HCT116 (cell line): ENCODE data around the gene APOB. TPM values are rescaled to one million over a fixed set of nuclear protein-coding genes. Genes with fewer than 3 reads are reported as not detected.

ENCODE experiments used
- ATAC-seq: fragments of 200-7000 bp; cut with Tn5 transposase; 2 replicates; pipeline ENCODE4 v1.9.1; 2020; ENCODE audit warnings: mild to moderate bottlenecking, moderate library complexity
- BruUV-seq: library from RNA; stranded (reverse); fragments of 400-500 nt; replicated peaks from 2 replicates; lab custom pipeline; 2021; lab: Mats Ljungman, UMichigan
- CTCF ChIA-PET: fragments of 300-600 bp; sonication (Branson Sonifier 250); formaldehyde crosslinking; loops from one replicate; lab custom pipeline; 2021; ENCODE audit warnings: antibody characterized with exemption; lab: Charles Lee
- POLR2A ChIA-PET: fragments of 300-600, 350-600 bp; sonication (Branson Sonifier 250); formaldehyde crosslinking; loops from one replicate; lab custom pipeline; 2021; ENCODE audit warnings: antibody characterized with exemption; lab: Charles Lee
- RAD21 ChIA-PET, 2 experiments: fragments of 300-600 bp; sonication (Branson Sonifier 250); formaldehyde crosslinking; loops; one replicate each; lab custom pipeline; 2023; ENCODE audit warnings: low total read pairs in 2 of 2; ENCODE audit not compliant: uncharacterized antibody in 2 of 2, unreplicated experiment in 2 of 2, low non-redundant PET in 1 of 2; lab: Charles Lee
- DNase-seq: peaks from one replicate; pipeline ENCODE4 v3.0.0-alpha.2; 2010; ENCODE audit warnings: low read depth, low spot score
- H2AFZ ChIP-seq: fragments of 200-600 bp; shearing (Covaris generic), sonication (generic); 2 replicates; pipeline ENCODE4 v1.6.1; 2017; ENCODE audit warnings: low read depth, mixed run types, mixed read lengths, antibody characterized with exemption, low read length; ENCODE audit not compliant: poor library complexity, severe bottlenecking
- H3K27ac ChIP-seq: 2 replicates; pipeline ENCODE4 v1.5.1; 2012; ENCODE audit warnings: low read depth, low read length
- H3K27me3 ChIP-seq: fragments of 200-600 bp; sonication (generic); 2 replicates; pipeline ENCODE4 v1.6.1; 2016; ENCODE audit warnings: mixed run types, low read length, mixed read lengths; ENCODE audit not compliant: insufficient read depth
- H3K36me3 ChIP-seq, 2 experiments: fragments of 200-500 bp in 1 of 2; fragments of 200-600 bp in 1 of 2; sonication (Bioruptor generic) in 1 of 2; sonication (generic) in 1 of 2; 2 replicates each; pipeline versions ENCODE4 v1.5.1 to v1.6.1; 2014 to 2016; ENCODE audit warnings: low read length in 2 of 2, inconsistent platforms in 1 of 2, mixed read lengths in 1 of 2, mixed run types in 1 of 2; ENCODE audit not compliant: insufficient read depth in 2 of 2, control insufficient read depth in 1 of 2
- H3K4me1 ChIP-seq, 2 experiments: fragments of 200-600 bp in 1 of 2; sonication (generic) in 1 of 2; 2 replicates each; pipeline versions ENCODE4 v1.5.1 to v1.6.1; 2012 to 2017; ENCODE audit warnings: low read length in 2 of 2, inconsistent platforms in 1 of 2, mild to moderate bottlenecking in 1 of 2, mixed read lengths in 1 of 2, mixed run types in 1 of 2, moderate library complexity in 1 of 2; ENCODE audit not compliant: insufficient read depth in 2 of 2, control insufficient read depth in 1 of 2
- H3K4me2 ChIP-seq: fragments of 200-600 bp; sonication (generic); 2 replicates; pipeline ENCODE4 v1.6.1; 2017; ENCODE audit warnings: mixed run types, low read length, mixed read lengths
- H3K4me3 ChIP-seq, 2 experiments: fragments of 200-600 bp in 1 of 2; sonication (generic) in 1 of 2; replicated peaks in 1 of 2; 2 replicates each; pipeline ENCODE4 v1.5.1; 2011 to 2016; ENCODE audit warnings: low read length in 2 of 2, control low read depth in 1 of 2, low read depth in 1 of 2, mild to moderate bottlenecking in 1 of 2, mixed read lengths in 1 of 2, mixed run types in 1 of 2
- H3K79me2 ChIP-seq: fragments of 200-600 bp; sonication (generic); 2 replicates; pipeline ENCODE4 v1.6.1; 2017; ENCODE audit warnings: mild to moderate bottlenecking, mixed run types, low read length, moderate library complexity, mixed read lengths; ENCODE audit not compliant: insufficient read depth
- H3K9ac ChIP-seq: fragments of 200-600 bp; sonication (generic); 2 replicates; pipeline ENCODE4 v1.6.1; 2016; ENCODE audit warnings: low read length, mixed read lengths
- H3K9me2 ChIP-seq: fragments of 200-600 bp; sonication (generic), shearing (Covaris generic); 2 replicates; pipeline ENCODE4 v1.6.1; 2017; ENCODE audit warnings: mixed run types, mild to moderate bottlenecking, moderate library complexity; ENCODE audit not compliant: insufficient read depth
- H3K9me3 ChIP-seq, 2 experiments: fragments of 200-500 bp in 1 of 2; fragments of 200-600 bp in 1 of 2; sonication (Bioruptor generic) in 1 of 2; sonication (generic) in 1 of 2; 2 replicates each; pipeline ENCODE4 v1.6.1; 2014 to 2017; ENCODE audit warnings: low read length in 2 of 2, mixed read lengths in 2 of 2, inconsistent platforms in 1 of 2, low read depth in 1 of 2, mild to moderate bottlenecking in 1 of 2, mixed run types in 1 of 2, moderate library complexity in 1 of 2; ENCODE audit not compliant: control insufficient read depth in 1 of 2, insufficient read depth in 1 of 2
- H4K20me1 ChIP-seq: fragments of 200-600 bp; sonication (generic), shearing (Covaris generic); 2 replicates; pipeline ENCODE4 v1.6.1; 2017; ENCODE audit warnings: mixed run types, mild to moderate bottlenecking, moderate library complexity; ENCODE audit not compliant: insufficient read depth
- CBX3 ChIP-seq: IDR thresholded peaks from 2 replicates; pipeline ENCODE4 v1.6.1; 2012; ENCODE audit warnings: low read depth
- CEBPB ChIP-seq: IDR thresholded peaks from 2 replicates; pipeline ENCODE4 v1.6.1; 2012; ENCODE audit warnings: low read depth
- EGR1 ChIP-seq: IDR thresholded peaks from 2 replicates; pipeline ENCODE4 v1.6.1; 2012; ENCODE audit warnings: low read depth
- POLR2A ChIP-seq: IDR thresholded peaks from 2 replicates; pipeline ENCODE4 v1.7.0; 2011; ENCODE audit warnings: borderline replicate concordance; ENCODE audit not compliant: insufficient read depth, insufficient read length; ENCODE audit errors: extremely low read depth
- POLR2AphosphoS5 ChIP-seq: IDR thresholded peaks from 2 replicates; pipeline ENCODE4 v1.6.1; 2011; ENCODE audit warnings: mild to moderate bottlenecking, low read depth, low read length, moderate library complexity
- RAD21 ChIP-seq: IDR thresholded peaks from 2 replicates; pipeline ENCODE4 v1.6.1; 2012; ENCODE audit warnings: low read depth, mild to moderate bottlenecking
- SIN3A ChIP-seq: IDR thresholded peaks from 2 replicates; pipeline ENCODE4 v1.6.1; 2012; ENCODE audit warnings: low read depth
- SP1 ChIP-seq: IDR thresholded peaks from 2 replicates; pipeline ENCODE4 v1.6.1; 2012; ENCODE audit warnings: low read depth
- SRF ChIP-seq: IDR thresholded peaks from 2 replicates; pipeline ENCODE4 v1.6.1; 2012; ENCODE audit warnings: low read depth
- TCF7L2 ChIP-seq: IDR thresholded peaks from 2 replicates; pipeline ENCODE4 v1.7.0; 2011; ENCODE audit warnings: borderline replicate concordance, inconsistent platforms; ENCODE audit not compliant: insufficient read depth, insufficient read length; ENCODE audit errors: extremely low read depth
- YY1 ChIP-seq: IDR thresholded peaks from 2 replicates; pipeline ENCODE4 v1.6.1; 2011; ENCODE audit warnings: low read length, low read depth, moderate library complexity, mild to moderate bottlenecking; ENCODE audit not compliant: insufficient replicate concordance; ENCODE audit errors: extremely low read depth
- ZFX ChIP-seq: fragments of 450-650 bp; IDR thresholded peaks from 2 replicates; pipeline ENCODE4 v1.6.1; 2017
- ZNF274 ChIP-seq: fragments of 200-500 bp; sonication (Bioruptor generic); IDR thresholded peaks from 2 replicates; pipeline ENCODE4 v1.6.1; 2014; ENCODE audit warnings: mild to moderate bottlenecking, low read depth, low read length, inconsistent platforms
- intact Hi-C: fragments of 100-400 bp; cut with micrococcal nuclease; formaldehyde crosslinking; loops from 2 replicates; pipeline ENCODE4 v1.10.0; 2022
- total RNA-seq: library from RNA; stranded (reverse); gene quantifications from one replicate; pipeline ENCODE4 v1.2.1, GENCODE V29; 2021; ENCODE audit not compliant: unreplicated experiment
- TF ChIP-seq, protein P1 (sequence below): IDR thresholded peaks from 2 replicates; pipeline ENCODE4 v1.6.1; 2012
- TF ChIP-seq, protein P2 (sequence below): IDR thresholded peaks from 2 replicates; pipeline ENCODE4 v1.6.1; 2011; ENCODE audit warnings: mild to moderate bottlenecking, low read length, moderate library complexity; ENCODE audit not compliant: insufficient replicate concordance; ENCODE audit errors: extremely low read depth
- TF ChIP-seq, protein P3 (sequence below), 3 experiments: fragments of 200-600 bp in 1 of 3; sonication (generic) in 1 of 3; IDR thresholded peaks in 2 of 3; conservative IDR thresholded peaks in 1 of 3; 2 replicates each; pipeline ENCODE4 v1.5.1; 2012 to 2017; ENCODE audit warnings: low read depth in 2 of 3, low read length in 2 of 3, antibody characterized with exemption in 1 of 3, borderline replicate concordance in 1 of 3, control low read depth in 1 of 3, mild to moderate bottlenecking in 1 of 3, mixed read lengths in 1 of 3, mixed run types in 1 of 3, moderate library complexity in 1 of 3; ENCODE audit not compliant: insufficient read depth in 1 of 3

Gene APOB
- total RNA-seq, 1 experiment from 2014 or later: 1.6 TPM

DNA sequence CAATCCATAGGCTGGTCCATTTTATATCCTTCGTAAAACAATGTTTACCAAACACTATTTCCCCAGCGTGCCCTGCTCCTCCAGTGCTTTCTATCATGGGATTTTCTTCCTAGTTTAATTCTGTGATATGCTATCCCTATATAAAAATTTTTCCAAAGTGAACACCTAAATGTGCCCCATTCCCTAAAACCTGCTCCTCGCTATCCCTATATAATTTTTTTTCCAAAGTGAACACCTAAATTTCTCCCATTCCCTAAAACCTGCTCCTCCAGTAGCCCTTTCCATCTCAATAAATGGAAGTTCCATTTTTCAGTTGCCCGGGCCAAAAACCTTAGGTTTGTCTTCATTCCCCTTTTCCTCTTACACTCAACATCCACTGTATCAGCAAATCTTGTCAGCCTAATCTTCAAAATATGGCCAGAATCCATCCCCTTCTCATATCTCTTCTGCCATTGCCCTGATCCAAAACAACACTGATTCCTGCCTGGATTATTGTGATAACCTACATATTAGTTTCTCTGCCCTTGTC lies 26.1 kb downstream of the APOB start:
- H3K36me3 ChIP-seq: no peaks in the 10 kb centered on the region

DNA sequence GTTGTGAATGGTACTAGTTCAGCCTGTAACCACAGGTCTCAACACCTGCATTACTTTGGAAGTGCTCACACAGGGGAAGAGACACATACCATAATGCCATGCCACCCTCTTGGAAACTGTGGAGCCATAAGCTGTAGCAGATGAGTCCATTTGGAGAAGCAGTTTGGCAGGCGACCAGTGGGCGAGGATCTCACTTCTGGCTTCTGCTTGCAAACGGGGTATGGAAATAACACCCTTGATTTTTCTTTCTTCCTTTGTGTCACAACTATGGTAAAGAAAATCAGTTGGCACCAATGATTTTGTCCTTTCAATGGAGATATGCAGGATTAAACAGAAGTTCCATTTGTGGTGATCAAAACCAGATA lies 28.6 kb downstream of the APOB start:
- H3K9me2 ChIP-seq: no peaks in the 10 kb centered on the region; the same call in 1 of the 2 replicates
- no peaks in the 10 kb centered on the region for H3K79me2 ChIP-seq
- ChIA-PET CTCF (no interaction called here), POLR2A (no interaction called here), RAD21 (no interaction called here)
- H3K9me3 ChIP-seq: no peaks in the 10 kb centered on the region
- ATAC-seq (no peak), DNase-seq (no peak)
- no peak overlapping the region for H3K9ac ChIP-seq
- H3K4me3 ChIP-seq: no peak overlapping the region
- no peaks in the 10 kb centered on the region for H3K36me3 ChIP-seq
- no peaks in the 10 kb centered on the region for H4K20me1 ChIP-seq
- no peak overlapping the region for H2AFZ ChIP-seq
- BruUV-seq: no TSS peak
- intact Hi-C loops: no loop called here
- no peaks in the 10 kb centered on the region for H3K4me1 ChIP-seq
- H3K27ac ChIP-seq: no peak overlapping the region
- peaks cover 27% of the 10 kb centered on the region for H3K27me3 ChIP-seq
- no peak overlapping the region for H3K4me2 ChIP-seq
- no peak for TF ChIP-seq SP1
- TF ChIP-seq POLR2AphosphoS5: no peak
- TF ChIP-seq, protein P1, sequence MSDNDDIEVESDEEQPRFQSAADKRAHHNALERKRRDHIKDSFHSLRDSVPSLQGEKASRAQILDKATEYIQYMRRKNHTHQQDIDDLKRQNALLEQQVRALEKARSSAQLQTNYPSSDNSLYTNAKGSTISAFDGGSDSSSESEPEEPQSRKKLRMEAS: no peak
- TF ChIP-seq SRF: no peak
- TF ChIP-seq SIN3A: no peak
- no peak for TF ChIP-seq POLR2A
- TF ChIP-seq ZNF274: no peak
- no peak for TF ChIP-seq RAD21
- TF ChIP-seq, protein P2, sequence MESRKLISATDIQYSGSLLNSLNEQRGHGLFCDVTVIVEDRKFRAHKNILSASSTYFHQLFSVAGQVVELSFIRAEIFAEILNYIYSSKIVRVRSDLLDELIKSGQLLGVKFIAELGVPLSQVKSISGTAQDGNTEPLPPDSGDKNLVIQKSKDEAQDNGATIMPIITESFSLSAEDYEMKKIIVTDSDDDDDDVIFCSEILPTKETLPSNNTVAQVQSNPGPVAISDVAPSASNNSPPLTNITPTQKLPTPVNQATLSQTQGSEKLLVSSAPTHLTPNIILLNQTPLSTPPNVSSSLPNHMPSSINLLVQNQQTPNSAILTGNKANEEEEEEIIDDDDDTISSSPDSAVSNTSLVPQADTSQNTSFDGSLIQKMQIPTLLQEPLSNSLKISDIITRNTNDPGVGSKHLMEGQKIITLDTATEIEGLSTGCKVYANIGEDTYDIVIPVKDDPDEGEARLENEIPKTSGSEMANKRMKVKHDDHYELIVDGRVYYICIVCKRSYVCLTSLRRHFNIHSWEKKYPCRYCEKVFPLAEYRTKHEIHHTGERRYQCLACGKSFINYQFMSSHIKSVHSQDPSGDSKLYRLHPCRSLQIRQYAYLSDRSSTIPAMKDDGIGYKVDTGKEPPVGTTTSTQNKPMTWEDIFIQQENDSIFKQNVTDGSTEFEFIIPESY: no peak
- TF ChIP-seq CBX3: no peak
- TF ChIP-seq, protein P3, sequence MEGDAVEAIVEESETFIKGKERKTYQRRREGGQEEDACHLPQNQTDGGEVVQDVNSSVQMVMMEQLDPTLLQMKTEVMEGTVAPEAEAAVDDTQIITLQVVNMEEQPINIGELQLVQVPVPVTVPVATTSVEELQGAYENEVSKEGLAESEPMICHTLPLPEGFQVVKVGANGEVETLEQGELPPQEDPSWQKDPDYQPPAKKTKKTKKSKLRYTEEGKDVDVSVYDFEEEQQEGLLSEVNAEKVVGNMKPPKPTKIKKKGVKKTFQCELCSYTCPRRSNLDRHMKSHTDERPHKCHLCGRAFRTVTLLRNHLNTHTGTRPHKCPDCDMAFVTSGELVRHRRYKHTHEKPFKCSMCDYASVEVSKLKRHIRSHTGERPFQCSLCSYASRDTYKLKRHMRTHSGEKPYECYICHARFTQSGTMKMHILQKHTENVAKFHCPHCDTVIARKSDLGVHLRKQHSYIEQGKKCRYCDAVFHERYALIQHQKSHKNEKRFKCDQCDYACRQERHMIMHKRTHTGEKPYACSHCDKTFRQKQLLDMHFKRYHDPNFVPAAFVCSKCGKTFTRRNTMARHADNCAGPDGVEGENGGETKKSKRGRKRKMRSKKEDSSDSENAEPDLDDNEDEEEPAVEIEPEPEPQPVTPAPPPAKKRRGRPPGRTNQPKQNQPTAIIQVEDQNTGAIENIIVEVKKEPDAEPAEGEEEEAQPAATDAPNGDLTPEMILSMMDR (IDR thresholded peaks at IDR 0.05 in 2 of 3, conservative IDR thresholded peaks at IDR 0.05 in 1 of 3; ENCODE audit: borderline replicate concordance in 1 of 3, insufficient read depth in 1 of 3, low read depth in 2 of 3, low read length in 2 of 3): no peak
- no peak for TF ChIP-seq TCF7L2
- no peak for TF ChIP-seq EGR1
- no peak for TF ChIP-seq YY1
- TF ChIP-seq ZFX: no peak

More for the DNA sequence above, 26.1 kb downstream of the APOB start:
- no peak for ATAC-seq
- Histone ChIP-seq H3K27ac (no peak overlapping the region), H3K9ac (no peak overlapping the region), H3K4me2 (no peak overlapping the region), H3K9me2 (no peaks in the 10 kb centered on the region), H3K4me1 (no peaks in the 10 kb centered on the region), H3K27me3 (peaks cover 37% of the 10 kb centered on the region), H3K9me3 (no peaks in the 10 kb centered on the region), H3K79me2 (no peaks in the 10 kb centered on the region), H4K20me1 (no peaks in the 10 kb centered on the region), H2AFZ (no peak overlapping the region), H3K4me3 (no peak overlapping the region)
- intact Hi-C loops: no loop called here
- no peak for DNase-seq
- POLR2A ChIA-PET: no interaction called here
- BruUV-seq: no TSS peak
- RAD21 ChIA-PET: no interaction called here
- CTCF ChIA-PET: no interaction called here
- no peak for TF ChIP-seq SP1
- no peak for TF ChIP-seq CEBPB
